KG1 (cell line): ENCODE data around the gene TMCC1.
"Not testable (repeated sequence)": the region's sequence is repeated elsewhere in the genome, so short reads cannot be mapped to it uniquely, and the experiment has no call there.

Source experiments
- DNase-seq: peaks from one replicate; lab custom pipeline; 2025; lab: John Stamatoyannopoulos, UW

The TMCC1 gene

GRCh38 chr3:129676985-129677384 lies 216.5 kb downstream of the TMCC1 start:
- no peak for DNase-seq

- DNase-seq = not testable (repeated sequence)
Observed at GRCh38 chr3:129674798-129675123, 218.8 kb downstream of the TMCC1 start.

GRCh38 chr3:129673897-129674797 lies 219.4 kb downstream of the TMCC1 start:
- no peak for DNase-seq

- DNase-seq = no peak
Observed at GRCh38 chr3:129673012-129673411, 220.5 kb downstream of the TMCC1 start.

- DNase-seq = no peak
Observed at GRCh38 chr3:129672412-129672811, 221.1 kb downstream of the TMCC1 start.

DNA sequence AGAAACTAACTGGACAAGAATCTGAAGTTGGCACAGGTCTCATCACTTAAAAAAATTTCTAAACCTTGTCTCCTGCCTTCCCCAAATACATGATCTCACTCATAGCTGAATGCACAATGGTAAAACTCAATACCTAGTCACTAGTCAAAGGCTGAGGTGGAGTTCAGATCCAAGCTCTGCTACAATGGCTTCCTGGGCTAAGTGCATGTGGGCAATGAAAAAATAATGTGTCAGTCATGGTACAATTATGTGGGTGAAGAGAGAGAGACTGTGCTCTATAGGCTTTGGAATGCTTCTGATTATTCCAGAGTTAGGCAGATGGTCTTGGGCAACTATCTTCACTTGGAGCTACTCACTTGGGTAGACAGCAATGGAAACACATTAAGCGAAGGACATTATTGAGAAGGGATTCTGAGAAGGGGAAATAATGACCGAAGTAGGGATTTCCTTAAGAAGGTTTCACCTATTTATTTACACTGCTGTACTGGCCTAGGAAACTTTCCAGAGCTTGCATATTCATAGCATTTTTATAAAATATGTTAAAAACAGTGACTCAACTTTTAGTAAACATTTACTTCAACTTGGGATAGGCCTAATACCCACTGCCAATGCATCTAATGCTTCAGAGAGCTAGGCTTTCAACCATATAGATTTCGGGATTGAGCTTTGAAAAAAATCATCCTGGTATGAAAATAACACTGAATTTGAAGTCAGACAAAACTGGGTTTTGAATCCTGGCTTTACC lies 228.3 kb downstream of the TMCC1 start:
- DNase-seq = no peak

- DNase-seq = no peak
Observed at GRCh38 chr3:129663930-129664646, 229.4 kb downstream of the TMCC1 start.

- DNase-seq = no peak
Observed at GRCh38 chr3:129663045-129663446, 230.5 kb downstream of the TMCC1 start.

DNA sequence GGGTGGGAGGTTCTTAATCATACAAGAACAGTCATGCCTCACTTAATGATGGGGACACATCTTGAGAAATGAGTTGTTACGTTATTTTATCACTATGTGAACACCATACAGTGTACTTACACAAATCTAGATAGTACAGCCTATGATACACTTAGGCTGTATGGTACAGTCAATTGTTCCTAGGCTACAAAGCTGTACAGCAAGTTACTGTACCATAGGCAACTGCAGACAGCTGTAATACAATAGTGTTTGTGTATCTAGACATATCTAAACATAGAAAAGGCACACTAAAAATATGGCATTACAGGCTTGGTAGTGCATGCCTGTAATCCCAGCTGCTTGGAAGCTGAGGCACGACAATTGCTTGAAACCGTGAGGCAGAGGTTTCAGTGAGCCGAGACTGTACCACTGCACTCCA lies 231.3 kb downstream of the TMCC1 start:
- DNase-seq = no peak

DNA sequence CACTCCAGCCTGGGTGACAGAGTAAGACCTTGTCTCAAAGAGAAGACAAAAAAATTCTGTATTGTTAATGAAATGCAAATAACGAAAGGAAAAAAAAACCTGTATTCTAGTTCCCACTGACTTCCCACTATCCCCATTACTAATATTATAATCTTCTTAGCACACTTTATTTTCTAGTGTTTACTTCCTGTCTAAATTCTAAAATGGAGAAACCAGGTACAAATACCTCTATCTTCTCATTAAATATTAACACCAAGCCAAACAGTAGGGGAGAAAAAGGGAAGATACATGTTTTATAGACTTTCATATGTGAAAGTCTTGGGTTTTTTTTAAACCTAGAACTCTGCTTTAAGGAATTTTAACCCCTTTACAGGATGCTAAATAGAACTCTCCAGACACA lies 231.7 kb downstream of the TMCC1 start:
- no peak for DNase-seq

GRCh38 chr3:129658110-129658843 lies 235.2 kb downstream of the TMCC1 start:
- DNase-seq = no peak

- no peak for DNase-seq
Observed at GRCh38 chr3:129657261-129658046, 236.1 kb downstream of the TMCC1 start.

- no peak for DNase-seq
Observed at GRCh38 chr3:129656659-129657247, 236.8 kb downstream of the TMCC1 start.

DNA sequence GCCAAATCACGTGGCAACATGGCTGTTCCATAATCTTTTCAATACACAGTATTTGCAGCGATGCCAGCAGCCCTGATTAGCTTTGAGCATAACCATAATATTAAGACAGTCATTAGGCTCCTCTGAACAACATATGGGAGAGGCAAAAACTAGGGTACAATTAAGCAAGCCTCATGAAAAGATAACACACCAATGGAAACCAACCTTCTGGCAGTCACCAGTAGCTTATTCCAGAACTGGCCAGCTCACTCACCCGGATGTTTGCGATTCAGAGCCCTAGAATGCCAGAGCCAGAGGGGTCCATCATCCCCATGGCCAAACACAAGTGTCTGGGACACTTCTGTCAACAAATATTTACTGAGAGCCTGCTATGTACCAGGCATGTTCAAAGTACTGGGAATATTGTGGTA lies 238.2 kb downstream of the TMCC1 start:
- DNase-seq = no peak

DNA sequence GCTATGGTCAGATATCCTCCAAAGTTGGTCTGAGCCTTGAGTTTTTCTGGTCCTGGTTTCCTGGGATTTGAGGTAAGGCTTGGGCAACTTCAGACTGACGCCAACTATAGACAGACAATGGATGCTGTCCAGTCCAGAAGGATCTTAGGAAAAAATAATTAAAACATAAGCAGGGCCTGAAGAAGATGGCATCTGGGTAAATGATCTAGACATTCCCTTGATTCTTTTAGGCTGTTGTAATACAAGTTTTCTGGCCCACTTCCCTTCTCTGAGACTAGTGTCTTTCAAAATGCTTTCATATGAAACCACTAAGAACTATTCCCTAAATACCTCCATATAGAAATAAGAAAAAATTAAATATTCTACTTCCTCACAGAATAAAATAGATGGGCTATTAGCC lies 239.4 kb downstream of the TMCC1 start:
- DNase-seq = no peak

DNA sequence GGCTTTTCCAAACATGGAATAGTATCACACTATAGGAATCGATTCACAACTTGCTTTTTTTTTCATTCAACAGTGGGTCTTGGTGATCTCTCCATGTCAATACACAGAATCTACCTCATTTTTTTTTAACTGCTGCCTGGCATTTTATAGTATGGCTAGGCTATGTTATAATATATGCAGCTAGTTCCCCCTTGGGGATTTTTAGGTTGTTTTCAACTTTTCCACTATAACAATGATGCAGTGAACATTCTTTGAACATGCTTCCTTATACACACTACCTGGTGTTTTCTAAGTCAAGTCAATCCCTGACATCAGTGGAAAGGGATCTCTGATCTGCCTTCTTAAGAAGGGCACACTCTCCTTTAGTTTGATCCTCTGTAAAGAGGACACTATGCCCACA lies 240.5 kb downstream of the TMCC1 start:
- no peak for DNase-seq

GRCh38 chr3:129651435-129652202 lies 241.9 kb downstream of the TMCC1 start:
- no peak for DNase-seq

- peak; percentile 44 for DNase-seq
Observed at GRCh38 chr3:129650256-129650872, 243.1 kb downstream of the TMCC1 start.

DNA sequence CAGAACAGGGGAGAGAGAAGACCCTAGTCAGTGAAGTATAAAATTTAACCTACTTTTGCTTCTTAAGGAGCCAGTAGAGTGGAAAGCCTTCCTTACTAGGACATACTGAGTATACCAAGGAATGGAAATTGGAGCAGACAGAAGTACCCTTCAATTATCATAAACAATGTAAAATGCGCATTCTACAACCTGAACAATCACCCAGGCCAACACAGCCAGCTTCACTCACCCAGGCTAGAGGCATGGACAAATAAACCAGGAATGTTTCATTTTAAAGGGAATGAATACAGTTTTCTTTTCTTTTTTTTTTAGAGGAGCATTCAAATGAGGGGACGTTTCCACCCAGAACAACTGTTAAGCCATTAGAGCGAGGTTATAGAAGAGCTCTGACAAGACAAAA lies 245.1 kb downstream of the TMCC1 start:
- DNase-seq = no peak

- DNase-seq = no peak
Observed at GRCh38 chr3:129645286-129645685, 248.2 kb downstream of the TMCC1 start.
